GM12878 (cell line): ENCODE data around the gene OR8U1.

Experiments
- CREM ChIP-seq: IDR thresholded peaks from 2 replicates; pipeline ENCODE4 v1.6.1; 2014; ENCODE audit warnings: antibody characterized with exemption, low read depth
- EED ChIP-seq: sonication (generic); IDR thresholded peaks from 2 replicates; pipeline ENCODE4 v1.6.1; 2016; ENCODE audit warnings: antibody characterized with exemption, low read depth
- JUNB ChIP-seq: IDR thresholded peaks from 2 replicates; pipeline ENCODE4 v1.6.1; 2016; ENCODE audit warnings: antibody characterized with exemption, mild to moderate bottlenecking
- MYC ChIP-seq: IDR thresholded peaks from 2 replicates; pipeline ENCODE4 v1.6.1; 2011; ENCODE audit warnings: mild to moderate bottlenecking, low read length, moderate library complexity, inconsistent platforms; ENCODE audit not compliant: insufficient read depth, insufficient replicate concordance, insufficient read length, severe bottlenecking
- POLR2A ChIP-seq: IDR thresholded peaks from 2 replicates; pipeline ENCODE4 v1.6.1; 2011; ENCODE audit warnings: low read depth, mild to moderate bottlenecking, low read length
- RUNX3 ChIP-seq: IDR thresholded peaks from 2 replicates; pipeline ENCODE4 v1.6.1; 2012; ENCODE audit warnings: low read length, inconsistent platforms
- USF2 ChIP-seq: IDR thresholded peaks from 2 replicates; pipeline ENCODE4 v1.6.1; 2011; ENCODE audit warnings: low read depth, low read length, improper control_type of control experiment, borderline replicate concordance
- TF ChIP-seq, protein P1 (sequence below): IDR thresholded peaks from 2 replicates; pipeline ENCODE4 v1.6.1; 2012; ENCODE audit warnings: low read depth, low read length, improper control_type of control experiment
- TF ChIP-seq, protein P2 (sequence below), 3 experiments: IDR thresholded peaks in 2 of 3; conservative IDR thresholded peaks in 1 of 3; 2 replicates each; pipeline ENCODE4 v1.5.1; 2011; ENCODE audit warnings: low read depth in 3 of 3, low read length in 3 of 3, mild to moderate bottlenecking in 3 of 3, control low read depth in 2 of 3, moderate library complexity in 2 of 3, inconsistent platforms in 1 of 3, mixed read lengths in 1 of 3; ENCODE audit not compliant: control insufficient read depth in 2 of 3, insufficient read depth in 1 of 3; ENCODE audit errors: extremely low read depth in 1 of 3

GRCh38 chr11:56345739-56346138 is 29.7 kb upstream of the OR8U1 start, which contains the start of gene OR8K1:
- TF ChIP-seq POLR2A: no peak
- TF ChIP-seq EED: no peak
- TF ChIP-seq, protein P1, sequence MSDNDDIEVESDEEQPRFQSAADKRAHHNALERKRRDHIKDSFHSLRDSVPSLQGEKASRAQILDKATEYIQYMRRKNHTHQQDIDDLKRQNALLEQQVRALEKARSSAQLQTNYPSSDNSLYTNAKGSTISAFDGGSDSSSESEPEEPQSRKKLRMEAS: no peak
- TF ChIP-seq MYC: no peak
- TF ChIP-seq, protein P2, sequence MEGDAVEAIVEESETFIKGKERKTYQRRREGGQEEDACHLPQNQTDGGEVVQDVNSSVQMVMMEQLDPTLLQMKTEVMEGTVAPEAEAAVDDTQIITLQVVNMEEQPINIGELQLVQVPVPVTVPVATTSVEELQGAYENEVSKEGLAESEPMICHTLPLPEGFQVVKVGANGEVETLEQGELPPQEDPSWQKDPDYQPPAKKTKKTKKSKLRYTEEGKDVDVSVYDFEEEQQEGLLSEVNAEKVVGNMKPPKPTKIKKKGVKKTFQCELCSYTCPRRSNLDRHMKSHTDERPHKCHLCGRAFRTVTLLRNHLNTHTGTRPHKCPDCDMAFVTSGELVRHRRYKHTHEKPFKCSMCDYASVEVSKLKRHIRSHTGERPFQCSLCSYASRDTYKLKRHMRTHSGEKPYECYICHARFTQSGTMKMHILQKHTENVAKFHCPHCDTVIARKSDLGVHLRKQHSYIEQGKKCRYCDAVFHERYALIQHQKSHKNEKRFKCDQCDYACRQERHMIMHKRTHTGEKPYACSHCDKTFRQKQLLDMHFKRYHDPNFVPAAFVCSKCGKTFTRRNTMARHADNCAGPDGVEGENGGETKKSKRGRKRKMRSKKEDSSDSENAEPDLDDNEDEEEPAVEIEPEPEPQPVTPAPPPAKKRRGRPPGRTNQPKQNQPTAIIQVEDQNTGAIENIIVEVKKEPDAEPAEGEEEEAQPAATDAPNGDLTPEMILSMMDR (IDR thresholded peaks at IDR 0.05 in 2 of 3, conservative IDR thresholded peaks at IDR 0.05 in 1 of 3; ENCODE audit: control insufficient read depth in 2 of 3, extremely low read depth in 1 of 3, insufficient read depth in 1 of 3, low read depth in 3 of 3, low read length in 3 of 3): no peak
- no peak for TF ChIP-seq RUNX3
- TF ChIP-seq JUNB: no peak
- no peak for TF ChIP-seq USF2
- TF ChIP-seq CREM: no peak
